Inflammatory macrophage treated with lipopolysaccharide for 4 hours (primary cell): ENCODE results near the gene CCDC183.
"Not testable (repeated sequence)": the region's sequence is repeated elsewhere in the genome, so short reads cannot be mapped to it uniquely, and the experiment has no call there.

ENCODE experiments used
- DNase-seq: peaks from one replicate; pipeline ENCODE4 v3.0.0-alpha.2; 2020

Gene CCDC183

DNA sequence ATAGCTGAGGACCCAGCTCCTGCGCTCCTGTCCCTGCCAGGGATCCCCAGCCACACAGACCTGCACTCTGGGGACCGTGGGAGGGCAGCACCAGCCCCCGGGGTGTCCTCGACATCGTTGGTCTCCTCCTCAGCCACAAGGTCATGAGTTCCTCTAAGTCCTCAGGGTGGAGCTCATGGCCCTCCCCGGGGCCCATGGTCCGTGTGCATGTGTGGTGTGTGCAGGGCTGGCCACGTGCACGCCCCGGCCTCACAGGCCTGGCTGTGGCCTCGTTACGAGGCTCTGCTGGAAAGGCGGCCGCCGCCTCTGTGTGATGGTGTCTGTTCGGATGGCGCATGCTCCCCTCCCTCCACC lies 30.0 kb downstream of the CCDC183 start:
- DNase-seq = no peak

DNA sequence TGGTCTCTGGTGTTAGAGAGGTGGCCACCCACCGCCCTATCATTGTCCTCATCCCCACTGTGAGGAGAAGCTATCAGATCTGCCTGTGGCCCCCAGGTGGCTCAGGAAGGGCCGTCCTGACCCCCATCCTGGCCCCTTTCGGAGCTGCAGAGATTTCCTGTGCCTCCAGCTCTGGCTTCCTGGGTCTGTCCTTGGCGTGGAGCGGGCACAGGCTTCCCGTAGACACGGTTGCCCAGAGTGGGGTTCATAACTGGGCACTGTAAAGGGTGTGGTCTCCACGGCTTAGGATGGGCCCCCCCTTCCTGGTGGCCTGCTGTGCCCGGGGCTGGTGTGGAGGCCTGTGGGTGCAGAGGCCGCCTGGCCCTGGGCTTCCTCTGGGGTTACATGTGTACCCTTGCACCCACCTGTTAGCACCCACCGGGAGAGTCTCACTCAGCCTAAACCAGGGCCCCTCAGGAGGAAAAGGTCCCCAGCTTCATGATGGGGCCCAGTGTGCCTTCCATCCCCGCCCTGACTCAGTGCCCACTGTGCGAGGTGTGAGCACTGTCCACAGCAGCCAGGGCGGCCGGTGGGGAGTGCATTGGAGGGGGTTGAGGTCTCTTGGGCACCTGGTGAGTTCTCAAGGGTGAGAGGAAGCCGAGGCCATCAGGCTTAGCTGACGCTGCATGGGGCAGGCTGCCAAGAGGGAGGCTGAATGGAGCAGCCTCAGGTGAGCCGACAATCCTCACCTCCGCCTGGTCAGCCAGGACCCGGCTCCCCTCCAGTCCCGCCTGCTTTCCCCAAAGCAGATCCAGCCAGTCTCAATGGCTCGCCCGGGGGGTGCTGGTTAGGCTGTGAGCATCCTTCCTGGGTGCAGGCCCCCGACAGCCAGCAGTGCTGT lies 30.8 kb downstream of the CCDC183 start:
- DNase-seq = no peak

DNA sequence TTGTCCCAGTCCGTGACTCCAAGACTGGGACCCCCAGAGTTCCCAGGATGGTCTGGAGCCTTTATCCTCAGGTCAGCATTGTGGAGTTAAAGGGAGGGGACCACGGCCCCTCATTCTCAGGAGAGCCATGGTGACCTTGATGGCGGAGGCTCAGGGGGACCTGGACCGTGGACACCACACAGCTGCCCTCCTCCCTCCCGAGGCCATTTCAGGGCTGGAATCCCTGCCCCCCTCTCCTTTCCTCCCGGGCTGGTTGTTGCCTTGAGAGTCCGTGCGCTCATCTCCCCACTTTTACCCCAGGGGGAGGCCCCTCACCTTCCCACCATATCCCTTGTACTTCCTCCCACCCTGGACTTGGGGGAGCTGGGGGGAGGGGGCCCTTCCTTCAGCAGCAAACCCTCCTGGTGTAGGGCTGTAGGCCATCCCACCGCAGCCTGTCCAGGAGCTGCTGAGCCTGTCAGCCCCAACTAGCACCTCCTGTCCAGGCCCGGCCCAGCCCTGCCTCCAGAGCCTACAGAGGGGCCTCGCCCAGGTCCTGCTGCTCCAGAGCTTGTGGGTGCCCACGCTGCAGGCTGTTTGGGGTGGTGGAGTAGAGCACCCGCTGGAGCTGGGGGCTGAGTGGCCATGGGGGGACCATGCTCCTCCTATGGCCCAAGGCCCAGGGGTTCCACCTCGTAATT lies 31.8 kb downstream of the CCDC183 start:
- DNase-seq = no peak

- no peak for DNase-seq
Observed at GRCh38 chr9:136828474-136829140, 32.5 kb downstream of the CCDC183 start.

DNA sequence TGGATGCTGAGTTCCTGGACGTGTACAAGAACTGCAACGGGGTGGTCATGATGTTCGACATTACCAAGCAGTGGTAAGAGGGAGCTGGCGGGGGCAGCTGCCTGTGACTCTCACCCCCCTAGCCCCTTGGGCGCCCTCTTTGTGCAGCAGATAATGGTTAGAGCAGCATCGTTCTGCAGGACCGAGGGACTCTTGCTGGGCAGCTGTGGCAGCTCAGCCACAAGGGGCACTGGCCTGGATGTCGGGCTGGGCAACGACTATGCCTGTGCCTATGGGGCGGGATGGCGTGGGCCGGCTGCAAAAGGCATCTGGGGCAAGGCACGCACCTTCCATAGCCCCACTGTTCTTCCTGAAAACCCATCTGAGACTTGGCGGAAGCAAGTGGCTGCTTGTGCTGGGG lies 33.3 kb downstream of the CCDC183 start:
- DNase-seq = no peak

DNA sequence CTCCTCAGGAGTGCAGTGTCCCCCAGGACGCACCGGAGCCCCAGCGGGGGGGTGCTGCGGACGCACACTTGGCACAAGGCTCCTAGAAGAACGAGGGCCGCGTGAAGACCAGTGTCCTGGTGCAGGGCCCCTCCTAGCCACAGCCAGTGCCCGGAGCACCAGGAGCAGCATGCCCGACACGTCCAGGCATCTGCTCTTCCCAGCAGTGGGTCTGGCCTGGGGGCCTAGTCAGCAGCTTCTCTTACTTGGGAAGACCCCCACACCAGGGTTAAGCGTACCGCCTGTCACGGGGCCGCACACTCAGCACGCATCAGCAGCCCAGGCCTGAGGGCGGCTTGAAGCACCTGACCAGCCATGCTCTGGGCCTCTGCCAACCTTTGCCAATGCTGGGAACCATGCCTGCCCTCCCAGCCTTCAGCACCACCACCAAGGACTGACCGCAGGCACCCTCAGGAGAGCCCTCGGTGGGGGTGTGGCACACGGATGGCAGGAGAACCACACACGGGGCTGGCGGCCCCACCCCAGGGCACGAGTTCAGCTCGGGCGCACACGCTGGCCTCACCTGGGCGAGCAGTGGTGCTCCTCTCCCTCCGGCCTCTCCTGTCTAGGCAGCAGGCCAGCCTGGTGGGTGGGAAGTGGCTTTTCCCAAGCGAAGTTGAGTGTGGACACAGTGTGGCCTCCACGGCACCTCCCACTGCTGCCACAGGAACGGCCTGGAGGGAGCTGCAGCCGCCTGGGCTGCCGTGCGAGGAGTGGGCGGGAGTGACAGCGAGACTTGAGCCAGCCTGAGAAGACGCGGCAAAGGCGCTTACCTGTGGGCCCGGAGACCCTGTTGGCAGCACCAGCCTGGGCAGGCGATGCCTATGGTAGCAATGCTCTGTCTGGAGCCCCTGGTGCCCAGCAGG lies 34.1 kb downstream of the CCDC183 start:
- no peak for DNase-seq

DNA sequence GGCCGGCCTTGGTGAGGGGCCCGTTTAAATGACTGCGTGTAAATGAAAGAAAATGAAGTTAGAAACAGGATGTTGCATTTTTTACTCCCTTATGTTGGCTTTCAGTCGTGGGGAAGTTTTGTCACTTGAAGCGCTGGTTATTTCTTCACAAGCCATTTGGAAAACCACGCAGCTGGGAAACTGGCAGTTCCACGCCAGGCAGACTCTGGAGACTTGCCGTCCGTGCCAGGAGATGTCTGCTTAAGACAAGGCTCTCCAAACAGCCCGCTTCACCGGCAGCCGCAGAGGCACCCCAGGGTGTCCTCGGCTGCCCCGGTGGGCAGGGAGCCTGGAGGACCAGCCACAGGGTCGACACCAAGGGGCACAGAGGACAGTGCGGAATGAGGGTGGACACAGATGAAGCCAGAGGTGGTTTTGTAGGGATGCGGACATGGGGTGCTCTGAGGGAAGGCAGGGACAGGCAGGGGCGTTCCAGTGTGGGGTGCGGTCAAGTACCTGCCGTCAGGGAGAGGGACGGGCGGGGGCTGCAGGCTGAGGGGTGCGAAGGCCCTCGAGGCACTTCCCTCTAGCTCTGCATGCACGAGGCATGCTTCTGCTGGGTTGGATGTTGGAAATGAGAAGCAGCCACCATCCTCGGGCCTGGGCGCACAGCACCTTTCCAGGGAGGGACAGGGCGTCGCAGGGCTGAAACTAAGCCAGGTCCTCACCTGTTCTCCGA lies 35.0 kb downstream of the CCDC183 start:
- DNase-seq = no peak

GRCh38 chr9:136831720-136832104 lies 35.6 kb downstream of the CCDC183 start:
- DNase-seq = no peak

DNA sequence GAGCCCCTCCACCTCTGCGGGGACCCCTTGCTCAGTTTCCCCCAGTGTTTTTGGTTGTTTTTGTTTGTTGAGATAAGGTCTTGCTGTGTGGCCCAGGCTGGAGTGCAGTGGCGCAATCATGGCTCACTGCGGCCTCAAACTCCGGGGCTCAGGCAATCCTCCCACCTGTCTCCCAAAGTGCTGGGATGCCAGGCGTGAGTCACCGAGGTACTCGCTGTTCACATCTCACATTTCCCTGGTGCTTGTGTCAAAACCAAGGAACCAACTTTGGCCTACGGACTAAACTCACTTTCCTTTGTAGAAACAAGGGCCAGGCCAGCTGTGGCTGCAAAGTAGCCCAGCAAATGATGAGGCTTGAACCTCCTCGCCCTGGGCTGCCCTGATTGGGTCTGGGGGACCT lies 36.4 kb downstream of the CCDC183 start:
- no peak for DNase-seq

- not testable (repeated sequence) for DNase-seq
Observed at GRCh38 chr9:136833381-136834048, 37.4 kb downstream of the CCDC183 start.

DNA sequence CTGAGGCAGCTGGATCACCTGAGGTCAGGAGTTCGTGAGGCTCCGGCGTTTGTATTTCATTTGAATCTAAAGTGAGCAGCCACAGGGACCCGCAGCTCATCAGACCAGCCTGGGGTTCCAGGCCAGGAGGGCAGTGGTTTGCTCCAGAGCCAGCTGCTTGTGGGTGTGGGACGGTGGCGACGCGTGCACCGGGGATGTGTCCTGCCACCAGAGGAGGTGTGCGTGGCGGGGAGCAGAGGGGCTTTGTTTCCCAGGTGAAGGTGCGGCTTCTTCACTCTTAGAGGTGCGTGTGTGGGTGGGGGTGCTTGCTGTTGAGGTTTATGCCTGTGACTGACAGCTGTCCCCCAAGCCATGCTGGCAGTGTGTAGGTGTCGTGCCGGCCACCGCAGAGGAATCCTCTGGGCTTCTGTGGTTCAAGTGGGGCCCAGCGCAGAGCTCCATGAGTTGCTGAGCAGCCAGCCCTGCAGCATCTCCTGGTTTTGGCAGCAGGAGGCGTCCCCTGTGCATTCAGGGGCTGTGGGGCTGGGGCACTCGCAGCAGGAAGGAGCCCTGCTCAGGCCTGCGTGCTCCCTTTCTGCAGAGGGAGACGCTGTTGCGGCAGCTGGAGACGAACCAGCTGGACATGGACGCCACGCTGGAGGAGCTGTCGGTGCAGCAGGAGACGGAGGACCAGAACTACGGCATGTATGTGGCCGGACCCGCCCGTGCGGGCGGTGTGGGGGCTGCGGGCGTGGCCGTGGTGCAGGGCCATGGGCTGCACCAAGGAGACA lies 39.2 kb downstream of the CCDC183 start:
- DNase-seq = no peak

DNA sequence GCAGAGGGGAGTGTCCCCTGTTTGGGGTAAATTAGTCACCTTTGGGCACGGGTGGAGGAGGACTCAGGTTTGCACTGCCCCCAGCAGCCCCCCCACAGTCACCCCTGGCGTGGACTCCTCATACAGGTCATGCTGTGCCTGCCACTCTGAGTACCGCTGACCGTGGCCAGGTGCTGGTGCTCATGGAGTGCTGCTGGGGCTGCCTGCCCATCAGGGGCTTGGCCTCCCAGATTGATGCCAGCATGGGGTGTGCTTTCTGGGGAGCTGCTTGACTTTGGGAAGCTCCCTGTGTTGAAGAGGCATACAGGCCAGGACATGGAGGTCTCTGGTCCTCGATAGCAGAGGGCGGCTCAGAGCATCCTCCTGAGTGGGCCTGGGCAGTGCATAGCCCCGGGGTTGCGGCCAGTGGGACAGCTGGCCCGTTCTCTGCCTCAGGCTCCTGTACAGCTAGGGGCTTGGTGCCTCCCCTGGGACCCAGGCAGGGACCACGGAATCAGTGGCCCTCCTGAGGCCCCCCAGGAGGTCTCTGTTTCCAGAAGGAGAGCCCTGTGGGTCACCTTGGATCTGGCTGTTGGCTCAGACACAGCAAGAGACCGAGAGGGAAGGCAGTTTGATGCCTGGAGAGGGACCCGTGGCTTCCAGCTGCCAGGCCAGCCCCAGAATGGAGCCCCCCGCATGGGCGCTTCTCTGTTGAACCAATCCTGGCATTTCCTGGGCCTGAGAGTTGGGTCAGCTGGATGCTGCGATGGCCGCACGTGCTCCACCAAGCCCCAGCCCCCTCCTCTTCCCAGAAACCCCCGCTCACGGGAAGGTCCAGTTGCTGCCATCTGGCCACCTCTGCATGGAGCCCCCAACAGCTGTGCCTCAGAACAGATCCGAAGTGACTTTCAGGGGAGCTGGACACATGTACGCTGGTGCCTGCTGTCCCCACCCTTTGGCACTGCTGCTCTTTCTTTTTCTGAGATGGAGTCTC lies 40.1 kb downstream of the CCDC183 start:
- DNase-seq = no peak

- DNase-seq = no peak
Observed at GRCh38 chr9:136837146-136837855, 41.2 kb downstream of the CCDC183 start.

DNA sequence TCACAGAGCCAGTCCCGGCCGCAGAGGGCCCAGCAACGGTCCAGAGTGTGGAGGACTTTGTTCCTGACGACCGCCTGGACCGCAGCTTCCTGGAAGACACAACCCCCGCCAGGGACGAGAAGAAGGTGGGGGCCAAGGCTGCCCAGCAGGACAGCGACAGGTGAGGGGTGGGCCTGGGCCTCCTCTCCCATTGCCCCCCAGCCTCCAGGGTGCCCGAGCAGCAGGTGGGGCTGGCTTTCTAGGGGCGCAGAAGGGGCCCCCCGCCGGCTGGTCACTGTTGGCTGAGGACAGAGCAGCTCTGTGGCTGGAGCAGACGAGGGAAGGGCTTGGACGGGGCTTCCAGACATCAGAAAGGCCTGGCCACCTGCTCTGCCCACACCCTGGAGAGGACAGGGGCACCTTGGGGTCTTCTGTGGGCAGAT lies 41.7 kb downstream of the CCDC183 start:
- not testable (repeated sequence) for DNase-seq

GRCh38 chr9:136838314-136839228 lies 42.4 kb downstream of the CCDC183 start:
- DNase-seq = no peak

DNA sequence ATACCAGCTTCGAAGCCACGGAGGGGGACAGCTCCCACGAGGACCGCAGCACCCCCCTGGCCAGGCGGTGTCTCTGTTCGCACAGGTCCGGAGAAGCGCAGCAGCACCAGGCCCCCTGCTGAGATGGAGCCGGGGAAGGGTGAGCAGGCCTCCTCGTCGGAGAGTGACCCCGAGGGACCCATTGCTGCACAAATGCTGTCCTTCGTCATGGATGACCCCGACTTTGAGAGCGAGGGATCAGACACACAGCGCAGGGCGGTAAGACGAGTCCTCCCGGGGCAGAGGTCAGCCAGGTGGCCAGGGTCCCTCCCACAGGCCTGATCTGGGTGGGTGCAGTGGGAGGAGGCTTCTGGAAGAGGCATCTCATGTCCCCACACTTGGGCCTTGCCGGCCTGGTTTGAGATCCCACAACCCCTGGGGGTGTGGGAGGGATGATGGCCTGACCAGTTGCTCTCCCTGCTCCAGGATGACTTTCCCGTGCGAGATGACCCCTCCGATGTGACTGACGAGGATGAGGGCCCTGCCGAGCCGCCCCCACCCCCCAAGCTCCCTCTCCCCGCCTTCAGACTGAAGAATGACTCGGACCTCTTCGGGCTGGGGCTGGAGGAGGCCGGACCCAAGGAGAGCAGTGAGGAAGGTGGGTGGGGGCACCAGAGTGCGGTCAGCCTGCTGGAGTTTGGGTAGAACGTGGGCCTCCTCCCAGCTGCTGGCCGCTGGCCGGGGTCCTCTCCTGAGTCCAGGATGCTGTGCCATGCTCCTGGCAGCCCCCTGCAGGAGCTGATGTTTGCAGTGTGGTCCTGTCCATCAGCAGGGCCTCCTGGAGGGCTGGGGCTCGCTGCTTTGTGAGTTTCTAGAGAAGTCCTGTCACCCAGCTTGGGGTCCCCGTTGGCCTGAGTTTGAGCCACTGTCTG lies 43.3 kb downstream of the CCDC183 start:
- no peak for DNase-seq
